Measurements from ENCODE around the gene CNP.

Gene CNP

DNA sequence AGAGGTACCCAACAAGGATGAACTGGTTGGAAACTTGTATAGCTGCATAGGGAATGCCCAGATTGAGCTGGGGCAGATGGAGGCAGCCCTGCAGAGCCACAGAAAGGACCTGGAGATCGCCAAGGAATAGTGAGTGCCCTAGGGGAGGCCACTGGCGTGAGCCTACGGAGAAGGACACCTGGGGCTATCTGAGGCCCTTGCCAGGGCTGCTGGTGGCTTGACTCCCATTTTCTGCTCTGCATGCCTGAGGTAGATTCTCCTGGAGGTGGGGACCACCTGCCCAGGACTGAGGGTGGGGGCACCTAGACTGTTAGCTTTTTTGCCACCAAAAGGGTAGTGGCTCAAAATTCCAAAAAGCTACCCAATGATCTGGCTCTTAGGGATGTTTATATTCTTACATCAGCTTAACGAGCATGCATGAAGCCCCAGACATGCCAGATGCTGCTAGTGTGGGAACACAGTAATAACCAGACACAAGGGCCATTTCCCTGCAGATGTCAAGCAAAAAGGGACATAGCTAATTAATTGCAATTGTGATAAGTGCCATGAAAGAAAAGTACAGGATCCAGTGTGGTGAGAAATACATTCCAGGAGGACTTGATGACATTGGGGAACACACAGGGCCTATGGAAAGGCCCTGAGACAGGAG, 27.4 kb upstream of the CNP start:
- TF ChIP-seq FOXP2 (optimal IDR thresholded peaks at IDR 0.05; ENCODE audit: borderline replicate concordance, extremely low read depth, extremely low read length, insufficient read depth): no peak

DNA sequence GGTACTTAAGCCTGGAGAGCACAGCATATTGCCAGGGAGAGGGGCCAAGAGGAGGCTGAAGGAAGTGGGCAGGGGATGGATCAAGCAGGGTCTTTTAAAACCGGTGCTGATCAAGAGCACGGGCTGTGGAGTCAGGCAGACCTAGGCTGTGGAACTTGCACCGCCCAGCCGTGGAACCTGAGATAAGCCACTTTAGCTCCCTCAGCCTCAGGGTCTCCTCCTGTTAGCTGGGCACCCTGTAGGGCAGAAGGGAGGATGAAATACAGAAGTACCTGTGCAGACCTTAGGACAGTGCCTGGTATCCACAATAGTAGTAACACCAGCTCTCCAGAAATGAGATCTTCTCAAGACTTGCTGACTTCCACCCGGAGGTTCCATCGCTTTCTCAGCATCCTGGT, 26.9 kb upstream of the CNP start:
- TF ChIP-seq SIN3A (IDR thresholded peaks at IDR 0.05; ENCODE audit: borderline replicate concordance, insufficient read depth, low read length) (no peak), FOXP2 (optimal IDR thresholded peaks at IDR 0.05; ENCODE audit: borderline replicate concordance, extremely low read depth, extremely low read length, insufficient read depth) (no peak), POLR2AphosphoS5 (IDR thresholded peaks at IDR 0.05; ENCODE audit: low read depth, low read length) (no peak), TAF1 (IDR thresholded peaks at IDR 0.05; ENCODE audit: borderline replicate concordance, insufficient read depth, low read length) (no peak)
- TF ChIP-seq, protein P1, sequence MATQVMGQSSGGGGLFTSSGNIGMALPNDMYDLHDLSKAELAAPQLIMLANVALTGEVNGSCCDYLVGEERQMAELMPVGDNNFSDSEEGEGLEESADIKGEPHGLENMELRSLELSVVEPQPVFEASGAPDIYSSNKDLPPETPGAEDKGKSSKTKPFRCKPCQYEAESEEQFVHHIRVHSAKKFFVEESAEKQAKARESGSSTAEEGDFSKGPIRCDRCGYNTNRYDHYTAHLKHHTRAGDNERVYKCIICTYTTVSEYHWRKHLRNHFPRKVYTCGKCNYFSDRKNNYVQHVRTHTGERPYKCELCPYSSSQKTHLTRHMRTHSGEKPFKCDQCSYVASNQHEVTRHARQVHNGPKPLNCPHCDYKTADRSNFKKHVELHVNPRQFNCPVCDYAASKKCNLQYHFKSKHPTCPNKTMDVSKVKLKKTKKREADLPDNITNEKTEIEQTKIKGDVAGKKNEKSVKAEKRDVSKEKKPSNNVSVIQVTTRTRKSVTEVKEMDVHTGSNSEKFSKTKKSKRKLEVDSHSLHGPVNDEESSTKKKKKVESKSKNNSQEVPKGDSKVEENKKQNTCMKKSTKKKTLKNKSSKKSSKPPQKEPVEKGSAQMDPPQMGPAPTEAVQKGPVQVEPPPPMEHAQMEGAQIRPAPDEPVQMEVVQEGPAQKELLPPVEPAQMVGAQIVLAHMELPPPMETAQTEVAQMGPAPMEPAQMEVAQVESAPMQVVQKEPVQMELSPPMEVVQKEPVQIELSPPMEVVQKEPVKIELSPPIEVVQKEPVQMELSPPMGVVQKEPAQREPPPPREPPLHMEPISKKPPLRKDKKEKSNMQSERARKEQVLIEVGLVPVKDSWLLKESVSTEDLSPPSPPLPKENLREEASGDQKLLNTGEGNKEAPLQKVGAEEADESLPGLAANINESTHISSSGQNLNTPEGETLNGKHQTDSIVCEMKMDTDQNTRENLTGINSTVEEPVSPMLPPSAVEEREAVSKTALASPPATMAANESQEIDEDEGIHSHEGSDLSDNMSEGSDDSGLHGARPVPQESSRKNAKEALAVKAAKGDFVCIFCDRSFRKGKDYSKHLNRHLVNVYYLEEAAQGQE (IDR thresholded peaks at IDR 0.05; ENCODE audit: insufficient read depth in 1 of 2, low read depth in 2 of 2, low read length in 2 of 2): no peak

DNA sequence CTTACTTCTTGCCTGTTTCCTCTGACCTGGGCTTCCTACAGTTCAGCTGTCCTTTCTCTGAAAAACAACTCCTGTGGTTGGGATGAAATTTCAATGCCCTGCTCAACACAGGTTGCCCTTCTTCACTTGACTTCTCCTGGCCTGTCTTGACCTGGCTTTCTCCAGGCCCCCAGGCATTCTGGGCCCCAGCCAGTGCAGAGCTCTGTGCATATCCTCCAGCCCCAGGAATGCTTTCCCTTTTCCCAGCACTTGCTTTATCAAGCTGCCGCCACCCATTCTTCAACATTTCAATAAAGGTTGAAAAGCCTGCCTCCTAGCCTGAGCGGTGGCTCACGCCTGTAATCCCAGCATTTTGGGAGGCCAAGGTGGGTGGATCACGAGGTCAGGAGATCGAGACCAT, 25.4 kb upstream of the CNP start:
- TF ChIP-seq TAF1 (IDR thresholded peaks at IDR 0.05; ENCODE audit: borderline replicate concordance, insufficient read depth, low read length) (no peak), FOXP2 (optimal IDR thresholded peaks at IDR 0.05; ENCODE audit: borderline replicate concordance, extremely low read depth, extremely low read length, insufficient read depth) (no peak), POLR2AphosphoS5 (IDR thresholded peaks at IDR 0.05; ENCODE audit: low read depth, low read length) (no peak), SIN3A (IDR thresholded peaks at IDR 0.05; ENCODE audit: borderline replicate concordance, insufficient read depth, low read length) (no peak)
- TF ChIP-seq, protein P1 (IDR thresholded peaks at IDR 0.05; ENCODE audit: insufficient read depth in 1 of 2, low read depth in 2 of 2, low read length in 2 of 2): no peak

DNA sequence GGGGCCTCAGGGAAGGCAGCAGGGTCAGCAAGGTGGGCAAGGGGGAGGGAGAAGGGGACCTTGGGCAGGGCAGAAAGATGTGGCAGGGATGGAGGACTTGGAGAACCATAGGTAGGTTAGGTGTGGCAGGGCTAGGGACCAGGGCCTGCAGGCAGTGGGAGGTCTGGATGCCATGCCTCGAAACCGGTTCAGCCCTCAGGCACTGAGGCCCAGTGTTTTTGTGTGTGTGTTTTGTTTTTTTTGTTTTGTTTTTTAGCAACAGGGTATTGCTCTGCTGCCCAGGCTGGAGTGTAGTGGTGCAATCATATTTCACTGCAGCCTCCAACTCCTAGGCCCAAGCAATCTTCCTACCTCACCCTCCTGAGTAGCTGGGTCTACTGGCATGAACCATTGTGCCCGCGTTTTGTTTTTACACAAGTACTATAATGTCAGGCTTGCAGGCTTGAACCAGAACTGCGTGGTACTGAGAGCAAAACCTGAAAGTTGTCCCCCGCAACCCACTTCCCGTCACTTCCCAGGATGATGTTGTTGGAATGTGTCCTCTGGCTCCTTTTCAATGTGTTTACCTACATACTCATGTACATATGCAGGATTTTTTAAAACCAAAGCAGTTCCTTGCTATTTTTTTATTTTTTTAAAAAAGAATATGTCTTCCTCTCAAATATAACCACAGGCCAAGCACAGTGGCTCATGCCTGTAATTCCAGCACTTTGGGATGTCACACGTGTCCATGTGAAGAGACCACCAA, 23.8 kb upstream of the CNP start:
- no peak for TF ChIP-seq POLR2AphosphoS5 (IDR thresholded peaks at IDR 0.05; ENCODE audit: low read depth, low read length)
- TF ChIP-seq SIN3A (IDR thresholded peaks at IDR 0.05; ENCODE audit: borderline replicate concordance, insufficient read depth, low read length): no peak
- TF ChIP-seq TAF1 (IDR thresholded peaks at IDR 0.05; ENCODE audit: borderline replicate concordance, insufficient read depth, low read length): no peak
- TF ChIP-seq, protein P1 (IDR thresholded peaks at IDR 0.05; ENCODE audit: insufficient read depth in 1 of 2, low read depth in 2 of 2, low read length in 2 of 2): no peak
- TF ChIP-seq FOXP2 (optimal IDR thresholded peaks at IDR 0.05; ENCODE audit: borderline replicate concordance, extremely low read depth, extremely low read length, insufficient read depth): no peak

DNA sequence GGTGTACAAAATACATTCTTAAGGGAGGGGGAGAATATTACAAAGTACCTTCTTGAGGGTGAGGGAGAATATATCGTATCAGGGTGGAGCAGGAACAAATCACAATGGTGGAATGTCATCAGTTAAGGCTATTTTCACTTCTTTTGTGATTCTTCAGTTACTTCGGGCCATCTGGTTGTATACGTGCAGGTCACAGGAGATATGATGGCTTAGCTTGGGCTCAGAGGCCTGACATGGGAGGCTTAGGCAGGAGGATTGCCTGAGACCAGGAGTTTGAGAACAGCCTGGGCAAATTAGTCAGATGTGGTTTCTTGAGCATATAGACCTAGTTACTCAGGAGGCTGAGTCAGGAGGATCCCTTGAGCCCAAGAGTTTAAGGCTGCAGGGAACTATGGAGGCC, 23.1 kb upstream of the CNP start:
- TF ChIP-seq, protein P1 (IDR thresholded peaks at IDR 0.05; ENCODE audit: insufficient read depth in 1 of 2, low read depth in 2 of 2, low read length in 2 of 2): no peak
- TF ChIP-seq SIN3A (IDR thresholded peaks at IDR 0.05; ENCODE audit: borderline replicate concordance, insufficient read depth, low read length): no peak
- no peak for TF ChIP-seq TAF1 (IDR thresholded peaks at IDR 0.05; ENCODE audit: borderline replicate concordance, insufficient read depth, low read length)
- TF ChIP-seq FOXP2 (optimal IDR thresholded peaks at IDR 0.05; ENCODE audit: borderline replicate concordance, extremely low read depth, extremely low read length, insufficient read depth): no peak
- TF ChIP-seq POLR2AphosphoS5 (IDR thresholded peaks at IDR 0.05; ENCODE audit: low read depth, low read length): no peak
